Measurements from ENCODE around the gene PAQR5. TPM values are rescaled to one million over a fixed set of nuclear protein-coding genes. Genes with fewer than 3 reads are reported as not detected.
"Not testable (repeated sequence)": the region's sequence is repeated elsewhere in the genome, so short reads cannot be mapped to it uniquely, and the experiment has no call there.

Gene PAQR5
- total RNA-seq, 2 experiments from 2014 or later, result 0.19 TPM; not detected in 1

DNA sequence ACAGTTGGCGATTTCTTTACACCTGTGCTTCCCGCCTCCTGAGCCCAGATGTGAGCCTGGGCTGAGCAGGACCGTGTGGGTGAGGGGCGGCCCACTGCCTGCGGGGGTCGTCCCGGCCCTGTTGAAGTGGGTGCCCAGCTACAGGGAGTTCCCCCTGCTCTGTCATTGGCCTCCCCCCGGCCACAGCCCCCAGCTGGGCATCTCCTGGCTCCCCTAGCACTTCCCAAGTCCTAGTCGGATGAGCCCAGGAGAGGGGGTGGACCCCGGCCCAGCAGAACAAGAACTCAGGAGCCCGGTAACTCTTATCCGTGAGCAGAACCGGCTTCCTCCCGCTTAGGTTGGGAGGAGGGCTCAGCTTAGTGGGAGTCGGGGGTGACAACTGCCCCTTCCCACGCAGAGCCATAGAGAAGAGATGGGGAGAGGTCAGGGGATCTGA lies 757 bp downstream of the PAQR5 start:
- CTCF ChIA-PET, result no interaction called here
- no peaks in the 10 kb centered on the region for H3K36me3 Mint-ChIP-seq (ENCODE audit: low read depth)

DNA sequence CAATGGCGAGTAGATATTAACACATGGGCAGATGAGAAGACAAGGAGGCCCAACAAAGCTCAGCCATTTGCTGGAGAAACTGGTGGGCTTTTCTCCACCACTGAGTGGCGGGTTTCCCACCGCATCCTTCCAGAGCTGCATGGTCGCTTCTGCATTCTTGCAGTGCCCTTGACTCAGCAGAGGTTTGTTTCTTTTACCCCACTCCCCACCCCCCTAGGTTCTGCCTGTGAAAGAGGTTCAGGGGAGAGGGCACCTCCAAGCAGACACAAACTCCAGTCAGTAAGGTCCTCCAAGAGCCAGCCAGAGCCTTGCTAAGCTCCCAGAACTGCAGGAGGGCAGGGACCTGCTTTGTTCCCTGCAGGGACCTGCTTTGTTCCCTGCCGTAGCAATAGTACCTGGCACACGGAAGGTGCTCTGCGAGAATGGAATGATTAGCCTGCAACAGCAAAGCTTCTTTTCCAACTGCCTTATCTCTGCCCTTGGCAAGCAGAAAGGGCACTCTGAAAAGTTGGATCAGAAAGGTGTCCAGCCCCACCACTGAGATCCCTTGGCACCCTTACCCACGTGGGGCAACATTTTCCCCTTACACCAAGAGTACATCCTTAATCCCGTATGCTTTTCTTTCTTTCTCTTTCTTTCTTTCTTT lies 1.4 kb downstream of the PAQR5 start:
- intact Hi-C loops (cut with micrococcal nuclease), result loop anchor here (5.0 kb wide), 1 partner anchor 112 kb away; the partner anchor contains the start of gene KIF23
- no peaks in the 10 kb centered on the region for H3K9me3 Mint-ChIP-seq
- CTCF ChIA-PET, result no interaction called here
- peaks cover 55% of the 10 kb centered on the region for H3K27me3 Mint-ChIP-seq (ENCODE audit: low read depth)
- no peak overlapping the region for H3K4me3 Mint-ChIP-seq
- H3K36me3 Mint-ChIP-seq (ENCODE audit: low read depth), result no peaks in the 10 kb centered on the region
- H3K4me1 Mint-ChIP-seq (ENCODE audit: low read depth), result peaks cover 1% of the 10 kb centered on the region
- no peak overlapping the region for H3K27ac Mint-ChIP-seq
- no peak for DNase-seq

More for the DNA sequence above, 757 bp downstream of the PAQR5 start:
- H3K27me3 Mint-ChIP-seq (ENCODE audit: low read depth), result peaks cover 53% of the 10 kb centered on the region
- peaks cover 1% of the 10 kb centered on the region for H3K4me1 Mint-ChIP-seq (ENCODE audit: low read depth)
- H3K4me3 Mint-ChIP-seq, result no peak overlapping the region
- H3K27ac Mint-ChIP-seq, result no peak overlapping the region
- intact Hi-C loops (cut with micrococcal nuclease), result no loop called here
- no peak for DNase-seq
- no peaks in the 10 kb centered on the region for H3K9me3 Mint-ChIP-seq

DNA sequence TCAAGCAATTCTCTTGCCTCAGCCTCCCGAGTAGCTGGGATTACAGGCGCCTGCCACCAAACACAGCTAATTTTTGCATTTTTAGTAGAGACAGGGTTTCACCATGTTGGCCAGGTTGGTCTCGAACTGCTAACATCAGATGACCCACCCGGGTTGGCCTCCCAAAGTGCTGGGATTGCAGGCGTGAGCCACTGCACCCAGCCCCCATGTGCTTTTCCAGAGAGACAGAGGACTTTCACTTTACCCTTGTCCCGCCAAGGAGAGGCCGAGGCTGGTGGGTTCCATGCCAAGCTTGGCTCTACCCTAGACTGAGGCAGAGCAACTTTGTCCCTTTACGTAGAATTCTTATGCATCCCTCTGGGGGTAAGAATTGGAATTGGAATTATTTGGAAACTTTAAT lies 2.4 kb downstream of the PAQR5 start:
- DNase-seq; H3K4me3 Mint-ChIP-seq; H3K36me3 Mint-ChIP-seq (ENCODE audit: low read depth); H3K4me1 Mint-ChIP-seq (ENCODE audit: low read depth); H3K27ac Mint-ChIP-seq; H3K9me3 Mint-ChIP-seq; CTCF ChIA-PET: not testable (repeated sequence)
- intact Hi-C loops (cut with micrococcal nuclease), result loop anchor here (5.0 kb wide), 1 partner anchor 111 kb away; the partner anchor contains the start of gene KIF23
- peaks cover 52% of the 10 kb centered on the region for H3K27me3 Mint-ChIP-seq (ENCODE audit: low read depth)

DNA sequence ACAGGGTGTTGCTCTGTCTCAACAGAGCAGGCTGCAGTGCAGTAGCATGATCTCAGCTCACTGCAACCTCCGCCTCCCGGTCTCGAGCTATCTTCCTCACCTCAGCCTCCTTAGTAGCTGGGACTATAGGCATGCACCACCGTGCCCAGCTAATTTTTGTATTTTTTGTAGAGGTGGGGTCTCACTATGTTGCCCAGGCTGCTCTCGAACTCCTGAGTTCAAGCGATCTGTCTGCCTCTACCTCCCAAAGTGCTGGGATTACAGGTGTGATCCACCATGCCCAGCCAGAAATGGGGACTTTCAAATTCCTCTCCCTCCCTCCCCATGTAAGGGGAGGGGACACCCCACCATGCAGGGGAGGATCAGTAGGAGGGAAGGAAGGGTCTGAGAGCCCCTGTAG lies 3.4 kb downstream of the PAQR5 start:
- DNase-seq, result not testable (repeated sequence)
- peaks cover 47% of the 10 kb centered on the region for H3K27me3 Mint-ChIP-seq (ENCODE audit: low read depth)
- CTCF ChIA-PET, result interaction anchor here (0.8 kb wide), 1 partner anchor 243 kb away, joined by 3 read pairs; no protein-coding TSS in a partner anchor

DNA sequence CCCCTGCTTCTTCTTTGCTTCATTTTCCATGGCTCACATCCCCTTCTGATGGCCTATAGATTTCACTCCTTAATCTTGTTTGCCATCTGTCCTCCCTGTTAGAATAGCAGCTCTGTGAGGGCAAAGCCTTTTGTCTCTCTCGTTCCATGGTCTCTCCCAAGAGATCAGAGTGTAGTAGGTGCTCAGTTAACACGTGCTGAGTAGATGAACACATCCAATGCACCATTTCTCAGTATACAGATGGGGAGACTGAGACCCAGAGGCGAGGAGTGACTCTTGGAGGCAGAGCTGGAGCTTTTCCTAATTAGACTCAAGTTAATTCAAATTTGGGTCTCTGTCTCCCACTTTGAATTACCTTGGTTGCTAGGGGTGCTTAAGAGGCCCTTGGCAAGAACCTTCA lies 4.2 kb downstream of the PAQR5 start:
- Mint-ChIP-seq H3K27me3 (ENCODE audit: low read depth) (peaks cover 39% of the 10 kb centered on the region), H3K4me1 (ENCODE audit: low read depth) (peaks cover 1% of the 10 kb centered on the region), H3K36me3 (ENCODE audit: low read depth) (no peaks in the 10 kb centered on the region), H3K27ac (no peak overlapping the region), H3K9me3 (no peaks in the 10 kb centered on the region), H3K4me3 (no peak overlapping the region)
- intact Hi-C loops (cut with micrococcal nuclease), result loop anchor here (5.0 kb wide), 1 partner anchor 109 kb away; the partner anchor contains the start of gene KIF23
- DNase-seq, result no peak
- CTCF ChIA-PET, result interaction anchor here (0.8 to 1.5 kb wide), 3 partner anchors 87 to 244 kb away, joined by 3 read pairs; no protein-coding TSS in a partner anchor

More for the DNA sequence above, 3.4 kb downstream of the PAQR5 start:
- H3K9me3 Mint-ChIP-seq; H3K4me1 Mint-ChIP-seq (ENCODE audit: low read depth); H3K36me3 Mint-ChIP-seq (ENCODE audit: low read depth); H3K27ac Mint-ChIP-seq; H3K4me3 Mint-ChIP-seq: not testable (repeated sequence)
- intact Hi-C loops (cut with micrococcal nuclease), result loop anchor here (5.0 kb wide), 1 partner anchor 110 kb away; the partner anchor contains the start of gene KIF23

DNA sequence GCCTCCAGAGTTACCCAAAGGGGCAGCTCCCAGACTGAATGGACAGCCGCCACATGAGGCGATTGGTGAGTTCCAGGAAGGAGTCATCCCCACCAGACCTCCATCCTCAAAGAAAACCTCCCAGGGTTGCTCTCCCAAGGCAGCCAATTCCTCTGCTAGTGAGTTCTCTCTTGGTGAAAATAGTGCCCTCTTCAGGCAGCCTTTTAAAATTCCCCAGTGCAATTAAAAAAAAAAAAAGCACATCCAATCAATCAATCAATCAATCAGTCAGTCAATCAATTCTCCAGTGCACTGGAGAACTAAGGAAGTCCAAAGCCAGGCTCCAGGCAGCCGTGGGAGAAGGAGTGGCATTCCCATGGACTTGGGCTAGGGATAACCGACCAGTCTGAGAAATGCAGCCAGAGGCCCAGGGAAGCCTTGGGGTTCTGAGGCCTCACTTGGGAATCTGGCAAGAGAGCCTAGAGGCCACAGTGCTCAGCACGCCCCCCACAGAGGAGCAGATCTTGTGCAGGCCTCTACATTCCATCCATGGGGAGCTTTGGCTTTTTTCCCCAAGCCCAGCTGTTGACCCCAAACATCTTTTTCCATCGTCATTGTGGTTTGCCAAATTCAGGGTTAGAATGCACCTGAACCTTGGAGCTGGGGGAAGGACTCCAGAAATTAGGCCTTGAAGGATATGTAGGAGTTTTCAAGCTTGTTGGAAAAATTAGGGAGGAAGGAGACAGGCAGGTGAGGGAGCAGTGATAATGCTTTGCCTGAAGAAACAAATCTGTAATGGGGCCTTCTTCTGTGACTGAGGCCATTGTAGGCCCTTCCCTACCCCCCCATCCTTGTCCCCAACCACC lies 4.8 kb downstream of the PAQR5 start:
- Mint-ChIP-seq H3K27ac (no peak overlapping the region), H3K9me3 (no peaks in the 10 kb centered on the region), H3K27me3 (ENCODE audit: low read depth) (peaks cover 36% of the 10 kb centered on the region), H3K4me1 (ENCODE audit: low read depth) (peaks cover under 1% of the 10 kb centered on the region), H3K36me3 (ENCODE audit: low read depth) (no peaks in the 10 kb centered on the region), H3K4me3 (no peak overlapping the region)
- CTCF ChIA-PET, result interaction anchor here (1.0 to 1.5 kb wide), 2 partner anchors 86 to 89 kb away, joined by 3 read pairs; no protein-coding TSS in a partner anchor
- intact Hi-C loops (cut with micrococcal nuclease), result loop anchor here (5.0 kb wide), 1 partner anchor 109 kb away; the partner anchor contains the start of gene KIF23
- DNase-seq, result no peak

DNA sequence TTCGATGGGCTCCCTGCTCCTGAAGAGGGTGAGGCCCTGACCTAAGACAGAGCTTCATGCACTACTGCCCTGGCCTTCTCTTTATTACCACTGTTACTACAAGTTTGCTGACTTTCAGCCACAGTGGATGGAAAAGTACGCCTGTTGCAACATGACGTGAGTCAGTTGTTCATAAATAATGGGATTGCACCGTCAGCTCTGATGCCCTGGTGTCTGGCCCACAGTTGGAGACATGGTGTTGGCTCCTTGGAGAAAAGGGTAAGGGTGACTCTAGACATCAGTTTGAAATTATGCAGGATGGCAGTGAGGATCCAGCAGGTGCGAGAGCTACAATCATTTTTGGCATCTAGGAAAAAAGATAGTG lies 5.5 kb downstream of the PAQR5 start:
- Mint-ChIP-seq H3K36me3 (ENCODE audit: low read depth) (no peaks in the 10 kb centered on the region), H3K27ac (no peak overlapping the region), H3K4me3 (no peak overlapping the region), H3K4me1 (ENCODE audit: low read depth) (no peaks in the 10 kb centered on the region), H3K27me3 (ENCODE audit: low read depth) (peaks cover 41% of the 10 kb centered on the region), H3K9me3 (no peaks in the 10 kb centered on the region)
- CTCF ChIA-PET, result interaction anchor here (1.5 kb wide), 1 partner anchor 86 kb away, joined by 3 read pairs; no protein-coding TSS in a partner anchor
- DNase-seq, result no peak
- intact Hi-C loops (cut with micrococcal nuclease), result loop anchor here (5.0 kb wide), 1 partner anchor 108 kb away; the partner anchor contains the start of gene KIF23

DNA sequence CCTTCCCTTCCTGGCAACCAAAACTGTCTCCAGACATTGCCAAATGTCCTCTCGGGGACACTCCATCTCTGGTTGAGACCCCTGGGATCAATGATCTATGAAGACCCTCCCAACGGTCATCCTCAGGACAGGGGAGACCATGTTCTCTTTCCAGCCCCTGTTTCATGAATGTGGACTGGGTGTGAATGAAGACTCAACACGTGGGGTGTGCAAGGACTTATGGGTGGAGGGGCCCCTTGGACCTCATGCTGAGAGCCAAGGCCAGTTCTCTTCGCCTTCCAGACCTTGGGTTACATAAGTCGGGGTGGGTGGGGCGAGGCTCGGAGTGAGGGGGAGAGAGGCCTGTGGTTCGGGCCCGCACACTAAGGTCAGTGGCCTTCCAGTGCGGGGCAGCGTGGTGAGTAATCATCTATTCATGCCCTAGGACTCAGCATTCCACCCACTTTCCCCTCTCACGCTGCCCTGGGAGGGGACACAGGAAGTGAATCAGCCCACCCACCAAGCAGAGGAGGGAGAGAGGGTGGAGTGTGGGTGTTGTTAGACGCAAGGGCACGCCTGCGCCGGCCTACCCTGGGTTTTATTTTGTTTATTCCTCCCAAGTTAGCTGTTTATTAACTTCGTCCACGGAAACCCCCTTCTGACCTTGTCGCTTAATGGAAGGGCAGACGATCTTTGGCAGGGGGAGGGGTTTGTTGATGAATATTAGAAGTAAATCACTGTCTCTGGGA lies 6.7 kb downstream of the PAQR5 start:
- no peak overlapping the region for H3K27ac Mint-ChIP-seq

DNA sequence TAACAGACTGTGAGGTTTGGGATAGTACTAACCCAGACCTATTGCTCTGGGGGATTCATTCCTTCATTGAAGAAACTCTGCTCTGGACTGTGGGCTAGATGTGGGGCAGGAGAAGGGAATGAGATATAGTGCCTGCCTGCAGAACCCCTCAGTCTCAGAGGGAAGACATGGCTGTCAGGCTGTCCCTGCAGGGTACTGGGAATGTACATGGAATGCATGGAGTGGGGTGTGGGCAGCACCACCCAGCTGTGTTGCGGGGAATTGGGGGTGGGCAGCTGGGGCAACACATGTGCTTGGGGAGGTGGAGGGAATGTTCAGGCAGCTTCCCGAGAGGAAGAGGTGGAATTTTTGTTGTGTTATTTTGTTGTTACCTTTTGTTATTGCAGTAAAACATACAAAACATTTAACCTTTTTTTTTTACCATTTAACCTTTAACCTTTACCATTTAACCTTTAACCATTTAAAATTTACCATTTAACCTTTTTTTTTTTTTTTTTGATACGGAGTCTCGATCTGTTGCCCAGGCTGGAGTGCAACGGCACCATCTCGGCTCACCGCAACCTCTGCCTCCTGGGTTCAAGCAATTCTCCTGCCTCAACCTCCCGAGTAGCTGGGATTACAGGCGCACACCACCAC lies 7.3 kb downstream of the PAQR5 start:
- H3K9me3 Mint-ChIP-seq, result no peaks in the 10 kb centered on the region
- CTCF ChIA-PET, result no interaction called here

More for the DNA sequence above, 6.7 kb downstream of the PAQR5 start:
- Mint-ChIP-seq H3K9me3 (no peaks in the 10 kb centered on the region), H3K36me3 (ENCODE audit: low read depth) (no peaks in the 10 kb centered on the region), H3K27me3 (ENCODE audit: low read depth) (peaks cover 38% of the 10 kb centered on the region), H3K4me3 (no peak overlapping the region), H3K4me1 (ENCODE audit: low read depth) (no peaks in the 10 kb centered on the region)
- intact Hi-C loops (cut with micrococcal nuclease), result no loop called here
- no peak for DNase-seq
- CTCF ChIA-PET, result no interaction called here

DNA sequence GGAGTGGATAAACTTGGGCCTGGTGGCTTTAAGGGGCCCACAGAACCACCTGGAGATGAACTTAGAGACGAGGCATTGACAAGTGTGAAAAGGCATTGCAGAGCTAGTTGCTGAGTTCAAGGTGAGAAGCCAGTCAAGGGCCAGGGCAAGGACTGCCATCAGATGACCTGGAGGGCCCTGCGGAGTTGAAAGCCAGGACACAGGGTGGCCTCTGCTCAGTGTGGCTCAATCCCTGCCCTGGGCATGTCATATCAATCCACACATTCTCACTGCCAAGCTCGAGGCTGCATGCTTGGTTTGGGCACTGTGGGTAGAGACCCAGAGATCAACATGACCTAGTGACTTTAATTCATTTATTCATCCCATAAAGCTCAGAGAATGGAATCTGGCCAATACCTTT lies 9.2 kb downstream of the PAQR5 start:
- peaks cover 20% of the 10 kb centered on the region for H3K27me3 Mint-ChIP-seq (ENCODE audit: low read depth)
- H3K36me3 Mint-ChIP-seq (ENCODE audit: low read depth), result no peaks in the 10 kb centered on the region
- H3K4me3 Mint-ChIP-seq, result no peak overlapping the region
- no peak for DNase-seq
- H3K4me1 Mint-ChIP-seq (ENCODE audit: low read depth), result no peaks in the 10 kb centered on the region
- no peaks in the 10 kb centered on the region for H3K9me3 Mint-ChIP-seq
- H3K27ac Mint-ChIP-seq, result no peak overlapping the region
- CTCF ChIA-PET, result interaction anchor here (0.6 to 1.5 kb wide), 2 partner anchors 87 to 551 kb away, joined by 3 to 4 read pairs; no protein-coding TSS in a partner anchor
- intact Hi-C loops (cut with micrococcal nuclease), result no loop called here

More for the DNA sequence above, 7.3 kb downstream of the PAQR5 start:
- Mint-ChIP-seq H3K4me3 (no peak overlapping the region), H3K4me1 (ENCODE audit: low read depth) (no peaks in the 10 kb centered on the region), H3K27ac (no peak overlapping the region), H3K27me3 (ENCODE audit: low read depth) (peaks cover 34% of the 10 kb centered on the region), H3K36me3 (ENCODE audit: low read depth) (no peaks in the 10 kb centered on the region)
- intact Hi-C loops (cut with micrococcal nuclease), result no loop called here
- DNase-seq, result no peak

DNA sequence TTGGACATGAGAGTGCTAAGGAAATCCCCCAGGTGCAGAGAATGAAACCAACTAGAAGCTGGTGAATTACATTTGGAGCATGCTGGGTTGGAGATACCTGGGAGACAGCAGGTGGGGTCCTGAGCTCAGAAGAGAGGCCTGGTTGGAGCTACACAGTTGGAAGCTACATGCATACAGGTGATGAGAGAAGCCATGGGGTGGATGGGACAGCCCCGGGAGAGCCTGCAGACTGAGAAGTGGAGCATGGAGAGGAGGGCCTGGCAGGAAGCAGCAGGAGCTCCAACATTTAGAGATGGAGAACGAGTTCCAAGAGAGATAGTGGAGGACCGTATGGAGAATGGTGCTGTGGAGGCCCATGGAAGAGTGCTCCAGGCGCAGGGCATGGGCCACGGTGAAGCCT lies 10.2 kb downstream of the PAQR5 start:
- intact Hi-C loops (cut with micrococcal nuclease), result no loop called here
- no peak for DNase-seq
- H3K4me1 Mint-ChIP-seq (ENCODE audit: low read depth), result no peaks in the 10 kb centered on the region
- CTCF ChIA-PET, result interaction anchor here (1.5 kb wide), 1 partner anchor 86 kb away, joined by 4 read pairs; no protein-coding TSS in a partner anchor
- no peak overlapping the region for H3K27ac Mint-ChIP-seq
- H3K36me3 Mint-ChIP-seq (ENCODE audit: low read depth), result no peaks in the 10 kb centered on the region
- peaks cover 19% of the 10 kb centered on the region for H3K27me3 Mint-ChIP-seq (ENCODE audit: low read depth)
- H3K4me3 Mint-ChIP-seq, result no peak overlapping the region
- H3K9me3 Mint-ChIP-seq, result no peaks in the 10 kb centered on the region
